Right hindlimb (tissue), 1 donor: Measurements from ENCODE around the gene TOGARAM2.
A peak's percentile ranks its signal among the peaks of the same experiment; 100 is the strongest.

Experiments
- DNase-seq: peaks from one replicate; pipeline ENCODE4 v3.0.0-alpha.2; 2018

TOGARAM2 gene

GRCh38 chr2:28981016-28981441, at the start of gene TOGARAM2:
TOGARAM2 (plus strand) TSS chr2:28981298; CDS start chr2:28994835, 13,537 bp downstream.
- peak; percentile 39 for DNase-seq

- no peak for DNase-seq
Measured at GRCh38 chr2:28934769-28935168, 46.3 kb upstream of the TOGARAM2 start.

- DNase-seq = no peak
Measured at GRCh38 chr2:28941008-28941407, 40.1 kb upstream of the TOGARAM2 start.

GRCh38 chr2:28944535-28945248, 36.4 kb upstream of the TOGARAM2 start:
- no peak for DNase-seq

- no peak for DNase-seq
Measured at GRCh38 chr2:28948160-28948559, 32.9 kb upstream of the TOGARAM2 start.

- DNase-seq = no peak
Measured at GRCh38 chr2:28949190-28949589, 31.9 kb upstream of the TOGARAM2 start.

- DNase-seq = no peak
Measured at GRCh38 chr2:28949617-28950305, 31.3 kb upstream of the TOGARAM2 start.

- DNase-seq = no peak
Measured at GRCh38 chr2:28950941-28951630, 30.0 kb upstream of the TOGARAM2 start.

GRCh38 chr2:28951910-28952835, 28.9 kb upstream of the TOGARAM2 start:
- DNase-seq = no peak

- no peak for DNase-seq
Measured at GRCh38 chr2:28952836-28953211, 28.3 kb upstream of the TOGARAM2 start.

GRCh38 chr2:28955467-28955866, 25.6 kb upstream of the TOGARAM2 start:
- DNase-seq = no peak

GRCh38 chr2:28956415-28956826, 24.7 kb upstream of the TOGARAM2 start:
- DNase-seq = no peak

- no peak for DNase-seq
Measured at GRCh38 chr2:28956890-28957289, 24.2 kb upstream of the TOGARAM2 start.

- peak; percentile 67 for DNase-seq
Measured at GRCh38 chr2:28958689-28959088, 22.4 kb upstream of the TOGARAM2 start.

GRCh38 chr2:28960401-28960800, 20.7 kb upstream of the TOGARAM2 start:
- no peak for DNase-seq

- no peak for DNase-seq
Measured at GRCh38 chr2:28962505-28962904, 18.6 kb upstream of the TOGARAM2 start.

- no peak for DNase-seq
Measured at GRCh38 chr2:28970464-28971160, 10.5 kb upstream of the TOGARAM2 start.

- DNase-seq = no peak
Measured at GRCh38 chr2:28972778-28973335, 8.2 kb upstream of the TOGARAM2 start.

GRCh38 chr2:28974252-28974651, 6.8 kb upstream of the TOGARAM2 start:
- DNase-seq = no peak

- DNase-seq = no peak
Measured at GRCh38 chr2:28975671-28976070, 5.4 kb upstream of the TOGARAM2 start.

GRCh38 chr2:28976584-28976983, 4.5 kb upstream of the TOGARAM2 start:
- no peak for DNase-seq
